ENCODE measurements around the gene SLC25A25. TPM values are rescaled to one million over a fixed set of nuclear protein-coding genes. Genes with fewer than 3 reads are reported as not detected.
A peak's percentile ranks its signal among the peaks of the same experiment; 100 is the strongest.

The SLC25A25 gene
- total and polyA plus RNA-seq, 10 donors = 6.2 to 44.7 (median 23.0) TPM

DNA sequence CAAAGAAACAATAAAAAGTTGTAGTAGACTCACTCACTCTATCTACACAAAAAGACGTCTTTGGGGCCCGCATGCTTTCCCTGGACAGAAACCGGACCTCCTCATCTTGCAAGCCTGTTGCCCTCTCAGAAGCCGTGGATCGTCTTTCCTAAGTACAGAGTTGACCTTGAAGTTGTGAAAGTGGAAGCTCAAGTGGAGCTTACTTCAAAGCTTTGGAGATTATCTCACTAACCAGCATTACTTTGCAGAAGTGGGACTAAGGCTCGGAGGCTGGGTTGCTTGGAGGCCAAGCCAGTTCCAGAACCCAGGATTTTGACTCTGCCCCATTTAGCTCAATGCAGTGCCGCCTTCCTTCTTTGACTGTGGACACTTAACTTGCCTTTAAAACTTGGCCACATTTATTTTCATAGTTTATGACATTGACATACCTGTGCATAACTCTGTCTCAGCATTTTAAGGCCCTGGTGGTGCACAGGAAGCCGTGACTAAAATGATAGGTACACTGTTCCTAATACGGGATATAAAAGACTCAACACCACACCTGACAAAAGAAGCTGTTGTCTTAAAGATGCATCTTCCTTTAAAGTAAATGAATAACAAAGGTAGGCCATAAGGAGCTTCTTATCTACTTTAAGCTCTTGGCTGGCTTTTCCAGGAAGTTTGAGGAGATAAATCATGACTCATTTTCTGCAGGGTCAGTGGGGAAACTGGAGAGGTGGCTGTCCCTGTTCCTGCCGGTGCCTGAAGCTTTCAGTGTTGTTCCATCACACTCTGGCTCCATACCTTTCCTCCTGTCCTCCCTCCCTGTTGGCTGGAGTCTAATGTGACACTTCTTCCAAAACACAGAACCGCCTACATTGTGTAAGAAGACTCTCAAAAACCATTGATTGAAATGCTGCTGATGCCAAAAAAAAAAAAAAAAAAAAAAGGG, 10.7 kb downstream of the SLC25A25 start:
- whole genome bisulfite sequencing, 5 donors = 47 to 66% (median 54%) methylated on average over 11 of the region's 11 CpGs
- Histone ChIP-seq H3K27me3 (replicated peaks in 1 of 7) (no peaks in the 10 kb centered on the region), H3K4me3 (no peak overlapping the region), H3K4me1 (peaks cover 33 to 91% (median 64%) of the 10 kb centered on the region in 6 donors), H3K9me3 (no peaks in the 10 kb centered on the region), H3K27ac (peak overlapping the region in 5 of 8 donors; percentile 25 to 57 (median 46)), H3K36me3 (peaks cover 0 to 18% (median 0%) of the 10 kb centered on the region in 6 donors)
- DNase-seq = no peak
- no peak for TF ChIP-seq POLR2AphosphoS5 (IDR thresholded peaks at IDR 0.05)
- TF ChIP-seq, protein P1, sequence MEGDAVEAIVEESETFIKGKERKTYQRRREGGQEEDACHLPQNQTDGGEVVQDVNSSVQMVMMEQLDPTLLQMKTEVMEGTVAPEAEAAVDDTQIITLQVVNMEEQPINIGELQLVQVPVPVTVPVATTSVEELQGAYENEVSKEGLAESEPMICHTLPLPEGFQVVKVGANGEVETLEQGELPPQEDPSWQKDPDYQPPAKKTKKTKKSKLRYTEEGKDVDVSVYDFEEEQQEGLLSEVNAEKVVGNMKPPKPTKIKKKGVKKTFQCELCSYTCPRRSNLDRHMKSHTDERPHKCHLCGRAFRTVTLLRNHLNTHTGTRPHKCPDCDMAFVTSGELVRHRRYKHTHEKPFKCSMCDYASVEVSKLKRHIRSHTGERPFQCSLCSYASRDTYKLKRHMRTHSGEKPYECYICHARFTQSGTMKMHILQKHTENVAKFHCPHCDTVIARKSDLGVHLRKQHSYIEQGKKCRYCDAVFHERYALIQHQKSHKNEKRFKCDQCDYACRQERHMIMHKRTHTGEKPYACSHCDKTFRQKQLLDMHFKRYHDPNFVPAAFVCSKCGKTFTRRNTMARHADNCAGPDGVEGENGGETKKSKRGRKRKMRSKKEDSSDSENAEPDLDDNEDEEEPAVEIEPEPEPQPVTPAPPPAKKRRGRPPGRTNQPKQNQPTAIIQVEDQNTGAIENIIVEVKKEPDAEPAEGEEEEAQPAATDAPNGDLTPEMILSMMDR (IDR thresholded peaks at IDR 0.05 in 8 of 11, conservative IDR thresholded peaks at IDR 0.05 in 3 of 11) = no peak
- no peak for TF ChIP-seq POLR2A (IDR thresholded peaks at IDR 0.05)
- intact Hi-C loops (cut with DNase I; ENCODE audit: low total_unique reads) = no loop called here

DNA sequence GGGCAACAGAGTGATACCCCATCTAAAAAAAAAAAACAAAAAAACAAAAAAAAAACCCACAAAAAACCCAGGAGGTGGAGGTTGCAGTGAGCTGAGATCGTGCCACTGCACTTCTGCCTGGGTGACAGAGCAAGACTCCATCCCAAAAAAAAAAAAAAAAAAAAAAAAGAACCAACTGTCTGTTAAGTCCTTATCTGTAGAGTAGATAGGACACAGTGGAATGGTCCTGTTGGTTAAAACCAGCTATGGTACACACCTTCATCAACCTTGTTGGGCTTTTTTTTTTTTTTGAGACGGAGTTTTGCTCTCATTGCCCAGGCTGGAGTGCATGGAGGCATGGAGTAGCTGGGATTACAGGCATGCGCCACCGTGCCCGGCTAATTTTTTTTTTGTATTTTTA, 12.2 kb downstream of the SLC25A25 start:
- no peak overlapping the region for H3K4me3 ChIP-seq
- 87 to 95% (median 91%) methylated on average over 5 of the region's 5 CpGs for WGBS, 5 donors
- no peaks in the 10 kb centered on the region for H3K9me3 ChIP-seq
- peaks cover 21 to 88% (median 59%) of the 10 kb centered on the region in 6 donors for H3K4me1 ChIP-seq
- intact Hi-C loops (cut with DNase I; ENCODE audit: low total_unique reads) = no loop called here
- peak overlapping the region in 3 of 8 donors; percentile 7 to 68 (median 49) for H3K27ac ChIP-seq
- H3K36me3 ChIP-seq = peaks cover 0 to 23% (median 0%) of the 10 kb centered on the region in 6 donors
- TF ChIP-seq POLR2A (IDR thresholded peaks at IDR 0.05) = no peak
- TF ChIP-seq, protein P1 (IDR thresholded peaks at IDR 0.05 in 8 of 11, conservative IDR thresholded peaks at IDR 0.05 in 3 of 11) = no peak
- TF ChIP-seq POLR2AphosphoS5 (IDR thresholded peaks at IDR 0.05) = no peak
- no peaks in the 10 kb centered on the region for H3K27me3 ChIP-seq (replicated peaks in 1 of 7)
- DNase-seq = no peak

DNA sequence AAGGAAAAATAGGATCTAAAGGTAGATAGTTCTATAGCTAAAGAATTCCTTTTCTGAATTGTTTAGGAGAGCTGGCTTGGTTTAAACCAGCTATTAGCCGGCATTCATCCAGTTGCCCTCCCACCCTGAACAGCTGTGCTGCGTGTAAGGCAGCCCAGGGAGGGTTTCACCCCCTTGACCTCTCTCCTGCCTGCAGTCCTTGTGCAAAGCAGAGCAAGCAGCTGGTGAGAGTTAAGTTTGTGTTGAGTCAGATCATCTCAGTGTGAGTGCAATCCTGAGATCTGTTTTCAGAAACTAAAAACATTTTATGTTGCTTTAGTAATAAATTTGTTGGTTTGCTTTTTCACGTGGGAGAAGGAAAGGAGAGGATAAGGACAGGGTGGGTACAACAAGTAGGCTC, 13.0 kb downstream of the SLC25A25 start:
- DNase-seq = no peak
- TF ChIP-seq POLR2AphosphoS5 (IDR thresholded peaks at IDR 0.05) = peak in 2 of 3 donors; percentile 65 to 83
- TF ChIP-seq, protein P1 (IDR thresholded peaks at IDR 0.05 in 8 of 11, conservative IDR thresholded peaks at IDR 0.05 in 3 of 11) = no peak
- TF ChIP-seq POLR2A (IDR thresholded peaks at IDR 0.05) = no peak
- Histone ChIP-seq H3K27ac (peak overlapping the region in 7 of 8 donors; percentile 49 to 68 (median 63)), H3K9me3 (no peaks in the 10 kb centered on the region), H3K36me3 (peaks cover 0 to 31% (median 0%) of the 10 kb centered on the region in 6 donors), H3K4me3 (no peak overlapping the region), H3K4me1 (peaks cover 19 to 87% (median 58%) of the 10 kb centered on the region in 6 donors), H3K27me3 (replicated peaks in 1 of 7) (no peaks in the 10 kb centered on the region)
- WGBS, 5 donors = 64 to 72% (median 68%) methylated on average over 3 of the region's 3 CpGs
- intact Hi-C loops (cut with DNase I; ENCODE audit: low total_unique reads) = no loop called here

DNA sequence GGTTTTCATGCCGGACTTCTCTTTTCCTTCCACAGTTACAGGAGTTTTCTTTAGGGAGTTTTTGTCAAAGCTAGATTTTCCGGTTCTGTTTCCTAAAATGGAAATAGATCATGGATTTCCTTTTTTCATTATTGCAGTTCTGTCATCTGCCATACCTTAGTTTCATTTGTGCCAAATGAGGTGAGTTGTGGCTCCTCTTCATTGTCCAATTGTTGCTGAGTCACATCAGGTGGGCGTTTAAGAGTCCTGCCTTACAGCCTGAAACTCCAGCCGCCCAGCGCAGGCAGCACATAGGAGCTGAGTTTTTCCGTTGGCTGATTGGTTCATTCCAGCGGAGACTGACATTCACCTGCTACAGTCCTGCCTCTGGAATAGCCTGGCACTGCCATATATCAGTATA, 14.1 kb downstream of the SLC25A25 start:
- intact Hi-C loops (cut with DNase I; ENCODE audit: low total_unique reads) = no loop called here
- TF ChIP-seq, protein P1 (IDR thresholded peaks at IDR 0.05 in 8 of 11, conservative IDR thresholded peaks at IDR 0.05 in 3 of 11) = no peak
- TF ChIP-seq POLR2A (IDR thresholded peaks at IDR 0.05) (no peak), POLR2AphosphoS5 (IDR thresholded peaks at IDR 0.05) (no peak)
- H3K4me1 ChIP-seq = peaks cover 19 to 78% (median 54%) of the 10 kb centered on the region in 6 donors
- H3K36me3 ChIP-seq = peaks cover 0 to 36% (median 0%) of the 10 kb centered on the region in 6 donors
- no peak for DNase-seq
- H3K9me3 ChIP-seq = no peaks in the 10 kb centered on the region
- no peaks in the 10 kb centered on the region for H3K27me3 ChIP-seq (replicated peaks in 1 of 7)
- peak overlapping the region in 6 of 8 donors; percentile 11 to 68 (median 56) for H3K27ac ChIP-seq
- 60 to 70% (median 67%) methylated on average over 7 of the region's 7 CpGs for WGBS, 5 donors
- no peak overlapping the region for H3K4me3 ChIP-seq
